GM19328 (cell line): ENCODE results near the gene SLC41A3.
"Not testable (repeated sequence)": the region's sequence is repeated elsewhere in the genome, so short reads cannot be mapped to it uniquely, and the experiment has no call there.

ENCODE experiments used
- ATAC-seq: cut with Tn5 transposase; IDR thresholded peaks from one replicate; pipeline ENCODE4 v1.9.1; 2021; ENCODE audit warnings: mild to moderate bottlenecking, moderate library complexity; ENCODE audit not compliant: unreplicated experiment

Gene SLC41A3

DNA sequence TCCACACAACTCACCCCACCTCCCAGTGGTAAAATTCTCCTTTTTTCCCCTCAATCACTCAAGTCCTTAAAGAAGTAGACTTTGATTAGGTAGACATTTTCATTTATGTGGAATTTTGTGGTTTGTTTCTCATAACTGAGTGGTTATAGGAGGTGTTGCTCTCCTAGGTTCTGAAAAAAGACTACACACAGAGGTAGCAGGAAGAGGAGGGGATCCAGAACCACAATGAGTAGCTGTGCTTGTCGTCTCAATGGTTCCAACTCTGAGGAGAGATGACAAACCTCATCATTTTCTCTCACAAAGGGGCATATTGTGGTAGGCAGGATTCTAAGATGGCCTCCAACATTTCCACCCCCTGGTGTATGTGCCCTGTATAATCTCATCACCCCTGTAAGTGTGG, 120.1 kb downstream of the SLC41A3 start:
- not testable (repeated sequence) for ATAC-seq

DNA sequence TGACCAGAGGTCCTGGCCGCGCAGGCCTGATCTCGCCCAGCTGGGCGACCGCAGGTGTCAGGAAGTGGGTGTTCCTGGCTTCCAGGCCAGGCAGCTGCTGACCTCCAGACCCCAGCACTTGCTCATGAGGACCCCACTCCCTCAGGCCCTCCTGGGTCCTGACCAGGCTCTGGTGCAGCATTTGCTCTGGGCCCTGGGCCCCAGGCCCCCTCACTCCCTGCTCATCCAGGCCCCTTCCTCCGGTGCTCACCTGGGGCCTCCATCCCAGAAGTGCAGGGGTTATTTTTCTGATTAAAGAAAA, 122.7 kb downstream of the SLC41A3 start:
- ATAC-seq: no peak

GRCh38 chr3:125960456-125961288, 123.3 kb downstream of the SLC41A3 start:
- ATAC-seq: no peak

GRCh38 chr3:125960066-125960424, 123.9 kb downstream of the SLC41A3 start:
- no peak for ATAC-seq

- no peak for ATAC-seq
Measured at GRCh38 chr3:125959317-125960065, 124.4 kb downstream of the SLC41A3 start.

DNA sequence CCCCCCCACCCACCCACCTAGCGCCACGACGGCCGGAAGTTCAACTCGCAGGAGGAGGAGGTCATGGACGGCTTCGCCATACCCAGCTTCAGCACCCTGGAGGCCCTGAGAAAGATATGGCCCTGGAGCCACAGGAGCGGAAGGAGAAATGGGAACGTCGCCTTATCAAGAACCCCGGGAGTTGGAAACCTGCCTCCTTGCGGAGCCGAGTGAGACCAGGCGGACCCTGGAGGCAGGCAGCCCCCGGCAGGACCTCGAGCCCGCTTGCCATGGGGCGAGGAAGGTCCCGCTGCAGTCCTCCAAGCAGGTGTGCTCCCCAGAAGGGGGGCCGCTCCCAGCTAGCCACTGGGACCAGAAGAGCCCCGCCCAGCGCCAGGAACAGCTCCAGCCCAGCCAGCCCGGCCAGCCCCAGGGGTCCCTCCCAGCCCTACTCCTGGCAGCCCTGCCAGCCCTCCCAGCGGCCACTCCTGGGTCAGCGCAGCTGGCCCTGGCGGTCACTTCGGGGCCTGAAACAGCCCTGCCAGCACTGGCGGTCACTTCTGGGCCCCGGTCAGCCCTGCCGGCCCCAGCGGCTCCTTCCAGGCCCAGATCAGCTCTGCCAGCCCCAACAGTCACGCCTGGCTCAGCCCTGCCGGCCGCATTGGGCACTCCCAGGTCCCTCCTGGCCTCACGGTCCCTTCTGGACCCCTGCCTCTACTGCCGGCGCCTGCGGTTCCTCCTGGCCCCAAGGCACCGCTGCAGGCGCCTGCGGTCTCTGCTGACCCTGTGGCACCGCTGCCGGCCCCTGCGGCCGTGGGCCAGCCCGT, 125.2 kb downstream of the SLC41A3 start:
- no peak for ATAC-seq

DNA sequence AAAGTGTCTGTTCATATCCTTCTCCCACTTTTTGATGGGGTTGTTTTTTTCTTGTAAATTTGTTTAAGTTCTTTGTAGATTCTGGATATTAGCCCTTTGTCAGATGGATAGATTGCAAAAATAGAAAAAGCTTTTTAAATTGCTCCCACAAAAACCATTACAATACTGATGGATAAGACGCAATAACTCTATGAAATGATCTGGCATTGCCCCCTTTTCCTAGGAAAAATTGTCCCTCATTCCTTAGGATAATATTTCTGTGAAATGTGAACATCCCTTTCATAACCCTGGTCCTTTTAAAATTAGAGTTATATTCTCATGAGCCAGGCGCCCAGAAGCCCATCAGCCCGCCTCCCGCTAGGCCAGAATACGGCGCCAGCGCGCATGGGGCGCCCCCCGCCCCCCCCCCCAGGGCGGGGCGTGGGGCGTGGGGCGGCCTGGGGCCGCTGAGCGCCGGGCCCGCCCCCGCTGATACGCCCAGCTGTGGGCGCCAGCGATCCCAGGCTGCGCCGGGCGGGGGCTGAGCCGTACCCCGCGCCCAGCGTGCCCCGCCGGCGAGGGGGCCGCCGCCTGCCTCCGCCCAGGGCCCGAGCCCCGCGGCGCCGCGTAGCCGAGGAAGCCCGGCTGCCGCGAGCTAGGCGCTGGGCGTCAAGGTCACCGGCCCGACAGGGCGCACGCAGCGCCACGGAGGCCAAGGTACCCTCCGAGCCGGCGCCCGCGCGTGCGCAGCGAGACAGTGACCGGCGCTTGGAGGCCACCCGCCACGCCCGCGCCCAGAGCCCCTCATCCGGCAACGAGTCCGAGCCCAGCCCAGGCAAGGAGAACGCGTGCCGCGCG, 126.0 kb downstream of the SLC41A3 start:
- no peak for ATAC-seq

DNA sequence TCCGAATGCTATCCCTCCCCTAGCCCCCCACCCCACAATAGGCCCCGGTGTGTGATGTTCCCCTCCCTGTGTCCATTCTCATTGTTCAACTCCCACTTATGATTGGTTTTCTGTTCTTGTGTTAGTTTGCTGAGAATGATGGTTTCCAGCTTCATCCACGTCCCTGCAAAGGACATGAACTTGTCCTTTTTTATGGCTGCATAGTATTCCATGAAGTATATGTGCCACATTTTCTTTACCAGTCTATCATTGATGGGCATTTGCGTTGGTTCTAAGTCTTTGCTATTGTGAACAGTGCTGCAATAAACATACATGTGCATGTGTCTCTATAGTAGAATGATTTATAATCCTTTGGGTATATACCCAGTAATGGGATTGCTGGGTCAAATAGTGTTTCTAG, 126.9 kb downstream of the SLC41A3 start:
- not testable (repeated sequence) for ATAC-seq
